ENCODE results near the gene DUT.
"Not testable (repeated sequence)": the region's sequence is repeated elsewhere in the genome, so short reads cannot be mapped to it uniquely, and the experiment has no call there.

- TF ChIP-seq EZH2 (IDR thresholded peaks at IDR 0.05; ENCODE audit: insufficient read depth, poor library complexity, severe bottlenecking); EZH2phosphoT487 (IDR thresholded peaks at IDR 0.05; ENCODE audit: insufficient read depth, low read depth): not testable (repeated sequence)
These were observed 5.0 kb upstream of the DUT start for GRCh38 chr15:48326180-48326579.
